Measurements from ENCODE around the gene MSMB.

The MSMB gene

GRCh38 chr10:46031648-46032532 lies 14.2 kb downstream of the MSMB start:
- DNase-seq: no peak

- peak; percentile 97 for DNase-seq
Observed at GRCh38 chr10:46030091-46030937, 15.8 kb downstream of the MSMB start, which contains the start of gene NCOA4. TSS of gene NCOA4 (minus strand) at chr10:46030623. CDS start at chr10:46016680, 13,943 bp downstream.

DNA sequence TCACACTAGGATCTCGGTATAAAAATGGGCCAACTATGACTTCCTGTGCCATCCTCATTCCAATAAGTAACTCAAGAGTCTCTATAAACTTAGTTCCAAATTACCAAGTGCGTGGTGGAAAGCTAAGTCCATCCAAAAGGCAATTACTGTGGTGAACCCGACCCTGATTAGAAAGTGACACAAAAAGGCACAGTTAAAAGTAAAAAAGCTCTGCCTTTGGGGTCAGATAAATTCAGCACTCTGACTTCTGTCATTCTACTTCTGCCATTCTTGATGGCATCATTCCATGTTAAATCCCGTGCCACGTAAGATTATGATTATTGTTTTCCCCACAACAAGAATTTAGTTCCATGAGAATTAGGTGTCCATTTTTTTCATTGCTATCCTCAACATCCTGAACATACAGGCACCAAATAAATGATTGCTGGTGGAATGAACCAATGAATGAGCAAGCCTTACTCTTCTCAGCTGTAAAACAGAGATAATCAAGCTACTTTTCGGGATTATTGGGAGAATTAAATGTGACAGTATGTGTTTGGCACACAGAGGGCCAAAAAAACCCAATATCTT lies 16.5 kb downstream of the MSMB start:
- no peak for DNase-seq

DNA sequence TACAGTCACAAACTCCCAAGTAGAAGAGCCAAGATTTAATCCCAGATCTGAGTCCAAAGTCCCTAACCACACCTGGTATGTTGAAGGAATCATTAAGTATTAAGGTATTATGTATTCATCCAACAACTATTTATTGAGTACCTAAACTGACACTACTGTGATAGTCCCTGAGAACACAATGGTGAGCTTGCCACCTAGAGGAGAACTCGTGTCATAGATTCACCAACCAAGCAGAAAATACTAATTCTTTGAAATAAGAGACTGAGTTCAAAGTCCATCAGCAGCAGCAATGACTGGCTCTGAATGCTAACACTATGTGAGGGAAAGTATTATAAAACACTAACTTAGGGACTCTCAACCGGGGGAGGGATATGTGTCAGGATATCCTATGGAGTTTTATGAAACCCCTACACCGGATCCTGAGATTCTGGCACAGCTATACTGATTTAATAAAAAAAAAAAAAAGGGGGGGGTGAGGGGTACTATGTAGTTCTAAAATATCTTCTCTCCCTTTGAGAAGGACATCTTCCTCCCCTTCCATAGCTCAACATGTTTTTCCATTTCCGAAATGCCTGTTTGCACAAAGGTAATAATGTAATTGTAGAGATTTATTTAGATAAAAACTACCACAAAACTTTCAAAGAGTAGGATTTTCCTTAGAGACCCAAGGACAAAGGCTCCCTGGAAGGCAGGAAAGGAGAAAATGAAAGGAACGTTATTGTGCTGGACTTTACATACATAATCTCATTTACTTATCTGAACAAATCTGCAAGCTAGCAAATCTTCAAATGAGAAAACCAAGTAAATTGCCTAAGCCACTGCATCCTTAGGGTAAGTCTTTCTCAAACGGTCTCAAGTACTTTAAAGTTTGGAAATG lies 17.2 kb downstream of the MSMB start:
- DNase-seq: peak; percentile 32

DNA sequence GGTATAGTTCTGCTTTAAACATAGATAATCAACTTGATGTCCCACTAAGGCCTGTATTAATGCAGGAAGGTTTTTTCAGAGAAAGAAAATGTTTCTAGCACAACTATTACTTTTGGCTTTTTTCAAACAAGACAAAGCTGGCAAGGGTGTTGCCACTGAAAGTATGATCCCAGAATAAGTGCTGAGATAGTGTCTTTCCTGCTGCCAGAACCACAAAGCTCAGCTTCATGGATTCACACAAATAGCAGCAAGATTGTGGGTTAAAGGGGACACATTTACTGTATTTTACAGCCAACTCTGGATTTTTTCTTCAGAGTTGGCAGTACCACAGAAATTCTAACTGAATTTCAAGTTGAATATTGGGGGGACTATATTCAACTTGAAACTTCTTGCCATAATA lies 20.0 kb downstream of the MSMB start:
- DNase-seq: no peak

GRCh38 chr10:46025406-46025805 lies 20.7 kb downstream of the MSMB start:
- DNase-seq: no peak

GRCh38 chr10:46024948-46025347 lies 21.1 kb downstream of the MSMB start:
- DNase-seq: no peak

DNA sequence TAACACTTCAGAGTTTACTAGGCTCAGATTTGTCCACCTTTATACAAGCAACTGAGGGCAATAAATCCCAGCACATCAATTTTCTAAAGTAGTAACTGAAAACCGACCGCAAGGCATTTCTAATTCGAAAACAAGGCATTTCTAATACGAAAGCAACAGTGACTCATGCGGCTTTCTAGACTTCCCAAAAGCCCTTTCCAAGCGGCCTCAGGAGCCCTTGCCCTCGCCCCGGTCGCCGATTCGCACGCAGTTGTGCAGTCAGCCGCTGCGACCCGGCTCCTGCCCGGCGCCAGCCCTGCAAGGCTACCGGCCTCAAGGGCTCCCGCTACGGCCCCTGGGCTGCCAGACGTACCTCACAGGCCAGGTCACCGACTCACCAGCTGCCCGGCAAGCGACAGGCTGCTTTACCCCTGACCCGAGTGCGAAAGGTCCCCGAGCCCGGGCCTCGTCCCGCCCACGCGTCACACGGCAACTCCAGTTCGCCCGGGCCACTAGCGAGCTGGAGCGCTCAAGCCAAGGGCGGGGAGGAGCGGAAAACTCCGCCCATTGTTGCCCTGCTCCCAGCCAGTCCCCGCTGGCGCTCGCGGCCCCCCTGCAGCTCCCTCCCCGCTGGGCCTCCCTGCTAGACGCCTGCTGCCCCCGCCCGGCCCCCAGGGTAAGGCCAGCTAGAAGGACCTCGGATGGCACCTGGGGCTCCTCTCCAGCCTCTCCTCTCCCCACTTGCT lies 22.9 kb downstream of the MSMB start:
- DNase-seq: peak; percentile 82

- DNase-seq: no peak
Observed at GRCh38 chr10:46020344-46020657, 25.8 kb downstream of the MSMB start.

DNA sequence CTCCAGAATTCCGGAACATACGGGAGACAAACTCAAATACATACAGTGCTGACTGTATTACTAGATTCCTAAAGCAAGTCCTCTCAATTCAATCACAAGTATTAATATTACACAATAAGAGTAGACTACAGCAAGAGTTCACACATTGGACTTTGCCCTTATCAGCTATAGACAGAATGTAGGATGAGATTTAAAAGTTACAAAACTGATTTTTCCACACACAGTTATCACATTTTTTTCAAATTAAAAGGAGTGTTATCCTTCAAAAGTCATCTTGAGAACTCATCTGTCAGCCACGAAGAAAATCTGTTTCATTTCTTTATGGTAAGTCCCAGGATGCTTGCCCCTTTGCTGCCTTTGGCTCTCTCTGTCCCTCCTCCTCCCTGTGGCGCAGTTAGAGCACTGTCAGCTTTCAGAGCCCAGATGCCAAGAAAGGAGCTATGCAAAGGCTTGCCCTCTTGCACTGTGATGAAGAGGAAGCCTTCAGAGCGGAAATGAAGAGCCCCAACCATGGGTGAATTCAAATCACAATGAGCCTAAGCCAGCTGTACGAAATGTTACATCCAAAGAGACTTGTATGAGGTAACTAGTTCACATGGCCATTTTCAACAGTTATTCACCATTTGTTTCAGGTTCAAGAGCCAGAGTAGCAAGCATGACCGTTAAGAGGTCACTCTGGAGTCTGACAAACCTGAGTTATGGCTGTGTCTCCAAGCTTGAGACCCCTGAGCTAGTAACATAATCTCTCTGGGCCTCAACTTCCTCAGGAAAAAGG lies 26.3 kb downstream of the MSMB start:
- DNase-seq: no peak

DNA sequence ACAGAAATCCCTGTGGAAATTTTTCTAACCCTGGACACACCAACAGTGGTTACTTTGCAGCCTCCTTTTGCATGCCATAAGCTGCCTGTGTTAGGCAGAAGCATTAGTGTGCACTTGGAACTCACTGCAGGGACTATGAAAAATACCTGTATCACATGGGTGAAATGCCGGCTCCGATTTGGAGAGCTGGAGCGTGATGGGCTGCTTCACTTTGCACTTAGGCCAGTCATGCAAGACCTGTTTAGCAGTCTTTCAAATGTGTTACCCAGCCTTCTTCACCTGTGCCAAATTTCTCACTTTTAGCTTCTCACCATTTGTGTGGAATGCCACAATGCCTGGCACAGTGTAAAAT lies 26.9 kb downstream of the MSMB start:
- DNase-seq: no peak

GRCh38 chr10:46018453-46019176 lies 27.5 kb downstream of the MSMB start:
- no peak for DNase-seq

GRCh38 chr10:46017733-46018132 lies 28.3 kb downstream of the MSMB start:
- no peak for DNase-seq

DNA sequence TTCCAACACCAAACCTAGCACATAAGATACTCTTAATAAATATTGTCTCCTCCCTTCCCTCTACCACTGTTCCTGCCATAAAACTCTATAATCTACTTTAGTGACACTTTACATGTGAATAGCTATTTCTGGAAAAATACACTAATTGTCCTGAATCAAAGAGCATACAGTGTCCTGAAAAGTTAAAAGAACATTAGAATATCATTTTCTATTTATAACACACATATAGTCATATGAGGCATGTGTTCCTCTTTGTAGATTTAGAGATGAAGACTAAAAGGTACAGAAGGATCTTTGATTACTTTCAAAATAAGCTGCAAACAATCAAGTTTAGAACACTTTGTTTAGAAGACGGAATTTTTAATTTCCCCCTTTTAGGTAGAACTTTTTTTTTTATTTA lies 29.3 kb downstream of the MSMB start:
- no peak for DNase-seq

DNA sequence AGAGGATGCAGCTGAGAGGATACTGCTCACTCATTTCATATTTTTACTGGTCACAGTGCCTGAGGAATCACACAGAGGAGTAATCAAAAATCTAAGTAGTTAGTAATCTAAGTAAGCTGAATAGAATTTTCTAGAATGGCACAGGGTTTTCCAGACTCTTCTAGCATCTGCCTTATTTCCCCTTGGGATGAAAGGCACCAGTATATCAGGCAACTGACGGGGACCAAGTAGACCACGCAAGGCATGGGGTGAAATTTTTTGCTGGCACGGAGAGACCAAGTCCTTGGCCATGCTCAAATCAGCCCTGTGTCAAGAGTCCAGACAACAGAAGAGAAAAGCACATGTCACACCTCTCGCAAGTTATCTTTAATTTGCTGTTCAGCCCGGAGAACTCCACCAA lies 29.9 kb downstream of the MSMB start:
- no peak for DNase-seq

GRCh38 chr10:46014683-46015405 lies 31.2 kb downstream of the MSMB start:
- DNase-seq: no peak

DNA sequence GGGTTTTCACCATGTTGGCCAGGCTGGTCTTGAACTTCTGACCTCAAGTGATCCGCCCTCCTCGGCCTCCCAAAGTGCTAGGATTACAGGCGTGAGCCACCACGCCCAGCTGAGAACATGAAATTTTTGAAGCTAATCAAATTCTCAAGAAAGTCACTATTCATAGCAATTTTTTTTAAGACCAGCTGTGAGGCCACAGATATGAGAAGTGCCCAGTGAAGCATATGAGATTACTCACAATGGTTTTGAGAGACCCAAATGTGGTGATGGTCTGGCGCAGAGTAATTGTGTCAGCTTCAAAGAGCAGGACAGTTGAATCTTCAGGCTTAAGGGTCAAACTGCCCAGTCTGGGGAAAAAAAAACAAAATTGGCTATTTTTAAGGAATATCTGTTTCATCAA lies 31.9 kb downstream of the MSMB start:
- DNase-seq: no peak

GRCh38 chr10:46012746-46013145 lies 33.3 kb downstream of the MSMB start:
- no peak for DNase-seq

DNA sequence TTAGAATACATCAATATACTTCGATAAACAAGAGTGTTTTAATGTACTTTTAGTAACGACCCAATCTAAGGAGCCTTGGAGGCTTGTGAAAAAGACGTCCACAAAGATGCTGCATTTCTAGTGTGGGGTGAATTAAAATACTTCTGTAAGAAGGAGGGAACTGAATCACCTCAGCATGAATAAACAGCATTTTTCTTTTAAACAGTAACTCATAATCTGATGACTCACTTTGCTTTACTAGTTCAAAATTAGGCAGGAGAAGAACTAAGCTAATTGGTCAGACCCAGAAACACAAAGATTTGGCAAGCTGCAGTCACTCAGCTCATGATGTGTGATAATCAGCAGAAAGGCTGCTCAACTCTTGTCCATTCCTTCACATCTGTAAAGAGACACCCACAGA lies 39.9 kb downstream of the MSMB start:
- no peak for DNase-seq

- no peak for DNase-seq
Observed at GRCh38 chr10:46005383-46005782, 40.7 kb downstream of the MSMB start.

Data from stimulated activated CD4-positive, alpha-beta T cell treated with anti-CD3 and anti-CD28 coated beads, Interleukin-4, amount 100 ng/mL, for 24 hours (primary cell).